ENCODE results near the gene BRD3OS.

The BRD3OS gene

DNA sequence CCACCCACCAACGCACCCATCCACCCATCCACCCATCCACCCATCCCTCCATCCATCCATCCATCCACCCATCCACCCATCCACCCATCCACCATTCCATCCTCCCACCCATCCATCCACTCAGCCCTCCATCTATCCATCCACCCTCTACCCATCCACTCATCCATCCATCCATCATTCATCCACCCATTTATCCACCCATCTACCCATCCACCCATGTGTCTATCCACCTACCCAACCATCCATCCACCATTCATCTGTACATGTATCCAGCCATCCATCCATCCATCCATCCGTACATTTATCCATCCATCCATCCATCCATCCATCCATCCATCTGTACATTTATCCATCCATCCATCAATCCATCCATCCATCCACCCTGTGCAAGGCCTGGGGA is 22.0 kb upstream of the BRD3OS start:
- Histone ChIP-seq H3K9me3 (ENCODE audit: insufficient read depth, low read length) (no peaks in the 10 kb centered on the region), H3K36me3 (ENCODE audit: insufficient read depth, insufficient read length, low read length) (no peaks in the 10 kb centered on the region), H3K9ac (ENCODE audit: insufficient read length, low read depth) (no peak overlapping the region), H3K4me3 (ENCODE audit: insufficient read length, low read depth) (no peak overlapping the region), H3K27me3 (ENCODE audit: insufficient read depth, insufficient read length) (no peaks in the 10 kb centered on the region), H3K4me1 (ENCODE audit: insufficient read depth, insufficient read length) (no peaks in the 10 kb centered on the region)
- TF ChIP-seq YY1 (IDR thresholded peaks at IDR 0.05; ENCODE audit: insufficient read depth, insufficient read length) (no peak), ZNF274 (IDR thresholded peaks at IDR 0.05; ENCODE audit: low read depth, low read length) (no peak), SUZ12 (IDR thresholded peaks at IDR 0.05; ENCODE audit: extremely low read depth, insufficient read depth, insufficient read length) (no peak)
- no peak for DNase-seq (ENCODE audit: low read depth, low spot score)

DNA sequence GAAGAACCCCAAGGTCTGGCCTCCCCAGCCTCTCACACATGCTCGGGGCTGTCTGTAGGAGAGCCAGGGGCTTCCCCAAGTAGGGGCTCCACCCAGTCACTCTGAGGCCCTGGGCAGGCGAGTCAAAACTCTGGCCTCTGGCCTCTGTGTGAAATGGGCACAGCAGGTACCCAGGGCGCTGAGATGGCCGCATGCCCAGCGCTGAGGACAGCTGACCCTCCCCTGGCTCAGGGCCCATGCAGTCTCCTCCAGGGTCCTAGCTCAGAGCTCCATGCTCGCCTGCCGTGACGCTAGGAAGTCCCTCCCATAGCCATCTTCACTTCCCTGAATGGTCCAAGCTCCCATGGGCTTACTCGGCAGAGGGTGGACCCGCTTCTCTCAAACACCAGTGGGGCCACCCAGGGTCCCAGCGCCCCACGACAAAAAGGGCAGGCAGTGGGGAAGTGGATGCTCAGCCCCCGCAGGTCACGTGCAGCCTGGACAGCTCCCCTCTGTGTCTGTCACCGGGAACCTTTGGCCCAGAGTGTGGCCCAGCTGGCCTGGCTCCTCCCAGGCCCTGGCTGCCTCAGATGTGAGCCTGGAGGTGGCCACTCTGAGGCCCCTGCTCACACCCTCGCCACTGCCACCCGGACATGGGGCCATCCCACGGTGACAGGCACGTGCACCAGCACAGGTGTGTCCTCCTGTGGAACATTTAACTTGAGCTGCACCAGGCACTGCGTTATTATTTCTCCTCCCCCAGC is 21.0 kb upstream of the BRD3OS start:
- Histone ChIP-seq H3K4me3 (ENCODE audit: insufficient read length, low read depth) (no peak overlapping the region), H3K4me1 (ENCODE audit: insufficient read depth, insufficient read length) (no peaks in the 10 kb centered on the region), H3K9me3 (ENCODE audit: insufficient read depth, low read length) (no peaks in the 10 kb centered on the region), H3K9ac (ENCODE audit: insufficient read length, low read depth) (no peak overlapping the region), H3K27me3 (ENCODE audit: insufficient read depth, insufficient read length) (no peaks in the 10 kb centered on the region), H3K36me3 (ENCODE audit: insufficient read depth, insufficient read length, low read length) (no peaks in the 10 kb centered on the region)
- no peak for DNase-seq (ENCODE audit: low read depth, low spot score)
- TF ChIP-seq ZNF274 (IDR thresholded peaks at IDR 0.05; ENCODE audit: low read depth, low read length) (no peak), YY1 (IDR thresholded peaks at IDR 0.05; ENCODE audit: insufficient read depth, insufficient read length) (no peak), SUZ12 (IDR thresholded peaks at IDR 0.05; ENCODE audit: extremely low read depth, insufficient read depth, insufficient read length) (no peak)

DNA sequence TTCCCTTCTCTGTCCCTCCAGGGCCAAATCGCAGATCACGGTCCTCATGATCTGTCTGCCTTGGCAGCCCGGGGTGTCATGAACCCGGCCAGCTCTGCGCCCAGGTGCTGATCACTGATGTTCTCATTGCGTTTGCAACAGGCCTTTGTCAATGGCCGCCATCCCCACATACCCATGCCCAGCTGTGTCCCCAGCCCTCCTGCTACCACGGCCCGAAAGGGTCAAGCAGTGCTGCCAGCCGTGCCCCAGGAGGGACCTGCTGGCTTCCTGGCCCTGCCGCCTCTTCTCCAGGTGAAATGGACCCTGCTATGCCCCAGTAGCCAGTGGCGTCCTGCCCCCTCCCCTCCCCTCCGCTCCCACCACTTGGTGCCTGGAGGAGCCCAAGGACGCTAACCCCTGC is 20.4 kb upstream of the BRD3OS start:
- Histone ChIP-seq H3K27me3 (ENCODE audit: insufficient read depth, insufficient read length) (no peaks in the 10 kb centered on the region), H3K4me3 (ENCODE audit: insufficient read length, low read depth) (no peak overlapping the region)
- TF ChIP-seq SUZ12 (IDR thresholded peaks at IDR 0.05; ENCODE audit: extremely low read depth, insufficient read depth, insufficient read length): no peak
- TF ChIP-seq ZNF274 (IDR thresholded peaks at IDR 0.05; ENCODE audit: low read depth, low read length): no peak
- no peak for TF ChIP-seq YY1 (IDR thresholded peaks at IDR 0.05; ENCODE audit: insufficient read depth, insufficient read length)

DNA sequence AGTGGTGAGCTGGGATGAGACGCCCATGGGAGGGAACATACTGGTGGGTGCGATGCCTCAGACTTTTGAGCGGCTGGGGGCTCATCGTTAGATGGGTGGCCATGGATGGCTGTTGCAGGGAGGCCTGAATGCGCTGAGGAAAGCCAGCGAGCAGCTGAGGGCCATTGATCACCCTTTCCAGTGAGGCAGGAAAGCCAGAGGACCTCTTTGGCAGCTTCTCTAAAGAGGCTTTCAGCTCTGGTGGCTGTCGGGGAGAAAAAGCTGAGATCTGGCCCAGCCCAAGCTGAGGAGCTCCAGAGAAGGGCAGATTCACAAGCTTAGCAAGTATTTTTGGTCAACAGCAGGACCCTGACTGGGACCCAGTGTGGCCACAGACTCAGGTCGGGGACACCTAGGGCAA is 19.9 kb upstream of the BRD3OS start:
- Histone ChIP-seq H3K27me3 (ENCODE audit: insufficient read depth, insufficient read length) (no peaks in the 10 kb centered on the region), H3K36me3 (ENCODE audit: insufficient read depth, insufficient read length, low read length) (no peaks in the 10 kb centered on the region), H3K4me3 (ENCODE audit: insufficient read length, low read depth) (no peak overlapping the region), H3K4me1 (ENCODE audit: insufficient read depth, insufficient read length) (no peaks in the 10 kb centered on the region), H3K9ac (ENCODE audit: insufficient read length, low read depth) (no peak overlapping the region), H3K9me3 (ENCODE audit: insufficient read depth, low read length) (no peaks in the 10 kb centered on the region)
- TF ChIP-seq YY1 (IDR thresholded peaks at IDR 0.05; ENCODE audit: insufficient read depth, insufficient read length) (no peak), ZNF274 (IDR thresholded peaks at IDR 0.05; ENCODE audit: low read depth, low read length) (no peak), SUZ12 (IDR thresholded peaks at IDR 0.05; ENCODE audit: extremely low read depth, insufficient read depth, insufficient read length) (no peak)
- DNase-seq (ENCODE audit: low read depth, low spot score): no peak

More for the DNA sequence above, 20.4 kb upstream of the BRD3OS start:
- DNase-seq (ENCODE audit: low read depth, low spot score): no peak
- no peaks in the 10 kb centered on the region for H3K36me3 ChIP-seq (ENCODE audit: insufficient read depth, insufficient read length, low read length)
- H3K9ac ChIP-seq (ENCODE audit: insufficient read length, low read depth): no peak overlapping the region
- H3K9me3 ChIP-seq (ENCODE audit: insufficient read depth, low read length): no peaks in the 10 kb centered on the region
- no peaks in the 10 kb centered on the region for H3K4me1 ChIP-seq (ENCODE audit: insufficient read depth, insufficient read length)

DNA sequence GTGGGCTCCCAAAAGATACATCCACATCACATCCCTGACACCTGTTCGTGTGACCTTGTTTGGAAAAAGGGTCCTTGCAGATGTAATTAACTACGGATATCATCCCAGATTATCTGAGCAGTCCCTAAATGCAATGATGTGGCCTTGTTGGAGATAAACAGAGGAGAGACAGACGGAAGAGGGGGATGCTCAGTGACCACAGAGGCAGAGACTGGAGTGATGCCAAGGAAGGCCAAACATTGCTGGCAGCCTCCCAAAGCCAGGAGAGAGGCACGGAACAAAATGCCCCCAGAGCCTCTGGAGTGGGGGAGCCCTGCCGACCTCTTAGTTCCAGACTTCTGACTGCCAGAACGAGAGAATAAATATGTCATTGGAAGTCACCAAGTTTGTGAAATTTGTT is 18.1 kb upstream of the BRD3OS start:
- Histone ChIP-seq H3K4me3 (ENCODE audit: insufficient read length, low read depth) (no peak overlapping the region), H3K9me3 (ENCODE audit: insufficient read depth, low read length) (peaks cover 7% of the 10 kb centered on the region; the same call in 1 of the 2 replicates), H3K4me1 (ENCODE audit: insufficient read depth, insufficient read length) (no peaks in the 10 kb centered on the region), H3K36me3 (ENCODE audit: insufficient read depth, insufficient read length, low read length) (no peaks in the 10 kb centered on the region), H3K9ac (ENCODE audit: insufficient read length, low read depth) (no peak overlapping the region), H3K27me3 (ENCODE audit: insufficient read depth, insufficient read length) (no peaks in the 10 kb centered on the region)
- TF ChIP-seq ZNF274 (IDR thresholded peaks at IDR 0.05; ENCODE audit: low read depth, low read length) (no peak), SUZ12 (IDR thresholded peaks at IDR 0.05; ENCODE audit: extremely low read depth, insufficient read depth, insufficient read length) (no peak), YY1 (IDR thresholded peaks at IDR 0.05; ENCODE audit: insufficient read depth, insufficient read length) (no peak)
- no peak for DNase-seq (ENCODE audit: low read depth, low spot score)

DNA sequence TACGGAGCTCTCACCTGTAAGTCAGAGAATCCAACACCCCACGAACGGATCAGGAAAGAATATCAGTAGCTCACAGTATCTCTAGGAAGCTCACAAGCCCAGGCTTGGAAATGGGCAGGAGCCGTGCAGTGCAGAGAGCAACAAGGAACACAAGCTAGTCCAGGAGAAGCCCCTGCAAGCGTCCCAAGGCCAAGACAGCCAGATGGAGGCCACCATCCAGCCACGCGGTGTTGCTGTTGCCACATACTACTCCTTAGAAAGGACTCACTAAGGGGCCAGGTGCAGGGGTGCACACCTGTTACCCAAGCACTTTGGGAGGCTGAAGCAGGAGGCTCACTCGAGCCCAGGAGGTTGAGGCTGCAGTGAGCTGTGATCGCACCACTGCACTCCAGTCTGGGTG is 17.7 kb upstream of the BRD3OS start:
- DNase-seq (ENCODE audit: low read depth, low spot score): no peak
- Histone ChIP-seq H3K36me3 (ENCODE audit: insufficient read depth, insufficient read length, low read length) (no peaks in the 10 kb centered on the region), H3K9me3 (ENCODE audit: insufficient read depth, low read length) (peaks cover 7% of the 10 kb centered on the region; the same call in 1 of the 2 replicates), H3K4me3 (ENCODE audit: insufficient read length, low read depth) (no peak overlapping the region), H3K4me1 (ENCODE audit: insufficient read depth, insufficient read length) (no peaks in the 10 kb centered on the region), H3K27me3 (ENCODE audit: insufficient read depth, insufficient read length) (no peaks in the 10 kb centered on the region), H3K9ac (ENCODE audit: insufficient read length, low read depth) (no peak overlapping the region)
- TF ChIP-seq YY1 (IDR thresholded peaks at IDR 0.05; ENCODE audit: insufficient read depth, insufficient read length): no peak
- TF ChIP-seq ZNF274 (IDR thresholded peaks at IDR 0.05; ENCODE audit: low read depth, low read length): no peak
- TF ChIP-seq SUZ12 (IDR thresholded peaks at IDR 0.05; ENCODE audit: extremely low read depth, insufficient read depth, insufficient read length): no peak

DNA sequence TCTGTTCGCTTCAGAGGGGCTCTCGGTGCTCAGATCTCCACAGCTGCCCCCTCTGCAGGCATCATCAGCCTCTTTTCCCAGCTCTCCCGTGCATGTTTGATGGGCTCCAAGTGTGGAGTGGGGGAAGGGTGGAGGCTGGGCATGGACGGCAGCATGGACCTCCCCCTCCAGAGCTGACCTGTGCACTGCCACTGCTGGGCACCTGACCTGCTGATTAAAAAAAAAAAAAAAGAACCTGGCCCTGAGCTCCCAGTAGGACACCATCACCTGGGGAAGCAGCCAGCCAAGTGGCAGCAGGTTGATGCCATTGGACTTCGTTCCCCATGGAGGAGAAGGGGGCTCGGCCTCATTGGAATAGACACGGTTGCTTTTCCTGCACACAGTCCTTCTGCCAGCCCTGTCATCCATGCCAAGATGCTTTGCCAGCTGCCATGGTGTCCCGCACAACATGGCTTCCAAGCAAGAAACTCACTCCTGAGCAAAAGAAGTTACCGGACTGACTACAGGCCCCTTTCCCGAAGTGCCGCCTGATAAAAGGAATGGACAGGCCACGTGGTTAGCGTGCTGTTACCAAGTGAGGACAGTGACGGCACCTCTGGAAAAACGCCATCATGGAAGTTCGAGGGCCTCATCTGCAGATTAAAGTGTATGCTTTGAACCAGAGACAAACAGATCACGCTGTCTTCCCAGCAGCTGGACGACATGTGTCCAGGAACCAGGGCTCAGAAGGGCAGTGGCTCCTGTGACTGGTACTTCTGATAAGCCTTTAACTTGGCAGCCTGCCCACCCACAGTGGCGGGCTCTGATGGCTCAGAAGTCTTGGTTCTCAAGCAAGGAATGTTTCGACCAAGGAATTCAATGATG is 14.7 kb upstream of the BRD3OS start:
- H3K4me3 ChIP-seq (ENCODE audit: insufficient read length, low read depth): no peak overlapping the region
- no peaks in the 10 kb centered on the region for H3K27me3 ChIP-seq (ENCODE audit: insufficient read depth, insufficient read length)
- no peak overlapping the region for H3K9ac ChIP-seq (ENCODE audit: insufficient read length, low read depth)
- H3K4me1 ChIP-seq (ENCODE audit: insufficient read depth, insufficient read length): no peaks in the 10 kb centered on the region
- no peak for DNase-seq (ENCODE audit: low read depth, low spot score)
- TF ChIP-seq YY1 (IDR thresholded peaks at IDR 0.05; ENCODE audit: insufficient read depth, insufficient read length): no peak
- no peak for TF ChIP-seq SUZ12 (IDR thresholded peaks at IDR 0.05; ENCODE audit: extremely low read depth, insufficient read depth, insufficient read length)
- no peak for TF ChIP-seq ZNF274 (IDR thresholded peaks at IDR 0.05; ENCODE audit: low read depth, low read length)
- H3K36me3 ChIP-seq (ENCODE audit: insufficient read depth, insufficient read length, low read length): no peaks in the 10 kb centered on the region
- peaks cover 17% of the 10 kb centered on the region; the same call in 1 of the 2 replicates for H3K9me3 ChIP-seq (ENCODE audit: insufficient read depth, low read length)

Data from NT2/D1 (cell line).